GM21529 (cell line): Measurements from ENCODE around the gene CARS2.
"Not testable (repeated sequence)": the region's sequence is repeated elsewhere in the genome, so short reads cannot be mapped to it uniquely, and the experiment has no call there.

Experiments used
- ATAC-seq: cut with Tn5 transposase; IDR thresholded peaks from one replicate; pipeline ENCODE4 v1.9.1; 2021; ENCODE audit not compliant: unreplicated experiment

Gene CARS2

GRCh38 chr13:110705826-110706569 is at the start of gene CARS2:
Gene CARS2 (minus strand): TSS chr13:110706116. CDS start chr13:110706093, 23 bp downstream.
- peak; percentile 92 for ATAC-seq

GRCh38 chr13:110748271-110748670 is 42.4 kb upstream of the CARS2 start:
- no peak for ATAC-seq

- no peak for ATAC-seq
Measured at GRCh38 chr13:110746438-110746837, 40.5 kb upstream of the CARS2 start.

- ATAC-seq: no peak
Measured at GRCh38 chr13:110743687-110744086, 37.8 kb upstream of the CARS2 start.

- no peak for ATAC-seq
Measured at GRCh38 chr13:110737555-110737954, 31.6 kb upstream of the CARS2 start.

GRCh38 chr13:110734561-110734960 is 28.6 kb upstream of the CARS2 start:
- no peak for ATAC-seq

- ATAC-seq: no peak
Measured at GRCh38 chr13:110731072-110731471, 25.2 kb upstream of the CARS2 start.

GRCh38 chr13:110726726-110727125 is 20.8 kb upstream of the CARS2 start:
- no peak for ATAC-seq

GRCh38 chr13:110726153-110726552 is 20.2 kb upstream of the CARS2 start:
- ATAC-seq: not testable (repeated sequence)

- no peak for ATAC-seq
Measured at GRCh38 chr13:110723598-110723997, 17.7 kb upstream of the CARS2 start.

GRCh38 chr13:110722971-110723370 is 17.1 kb upstream of the CARS2 start:
- ATAC-seq: no peak

GRCh38 chr13:110719036-110719710 is 13.3 kb upstream of the CARS2 start:
- no peak for ATAC-seq

GRCh38 chr13:110716247-110716515 is 10.3 kb upstream of the CARS2 start:
- no peak for ATAC-seq

GRCh38 chr13:110715395-110716246 is 9.7 kb upstream of the CARS2 start:
- ATAC-seq: peak; percentile 59

GRCh38 chr13:110714797-110715394 is 9.0 kb upstream of the CARS2 start:
- no peak for ATAC-seq

GRCh38 chr13:110713981-110714796 is 8.3 kb upstream of the CARS2 start:
- ATAC-seq: no peak

GRCh38 chr13:110713642-110713952 is 7.7 kb upstream of the CARS2 start, which contains the start of gene ING1:
Gene ING1 (plus strand): TSS chr13:110713700. CDS start chr13:110714150, 450 bp downstream.
- ATAC-seq: no peak

- peak; percentile 48 for ATAC-seq
Measured at GRCh38 chr13:110712849-110713641, 7.1 kb upstream of the CARS2 start.

GRCh38 chr13:110712081-110712848 is 6.3 kb upstream of the CARS2 start:
- ATAC-seq: peak; percentile 33
